ENCODE results near the gene ZNF142.

- no peak for TF ChIP-seq CTCF (conservative IDR thresholded peaks at IDR 0.05 in 1 of 2, IDR thresholded peaks at IDR 0.05 in 1 of 2; ENCODE audit: low read depth in 1 of 2, low read length in 2 of 2)
- no peak for TF ChIP-seq EZH2 (IDR thresholded peaks at IDR 0.05; ENCODE audit: low read length, missing control alignments)
Measured at GRCh38 chr2:218642786-218643185, 16.6 kb downstream of the ZNF142 start.

Data from fibroblast of lung (primary cell).